Sigmoid colon (tissue), 4 donors: ENCODE results near the gene PSMB7.

Experiments used
- CTCF ChIP-seq, 4 experiments: fragments of 450-650 bp in 3 of 4; fragments of 200-600 bp in 1 of 4; IDR thresholded peaks; one replicate each; pipeline ENCODE4 v1.5.1; 2016 to 2019; ENCODE audit warnings: antibody characterized with exemption in 4 of 4, mild to moderate bottlenecking in 3 of 4, moderate library complexity in 2 of 4
- EP300 ChIP-seq, 4 donors: sonication (generic); formaldehyde crosslinking; IDR thresholded peaks; one replicate each; pipeline ENCODE4 v1.6.1; 2017; ENCODE audit warnings: antibody characterized with exemption in 4 of 4
- POLR2A ChIP-seq, 2 donors: fragments of 450-650 bp; IDR thresholded peaks; one replicate each; pipeline ENCODE4 v1.6.1; 2016; ENCODE audit warnings: antibody characterized with exemption in 2 of 2, mild to moderate bottlenecking in 2 of 2, moderate library complexity in 2 of 2
- POLR2AphosphoS5 ChIP-seq, 4 donors: sonication (generic); formaldehyde crosslinking; IDR thresholded peaks; one replicate each; pipeline ENCODE4 v1.6.1; 2017; ENCODE audit warnings: antibody characterized with exemption in 4 of 4

GRCh38 chr9:124339603-124340146, 75.6 kb downstream of the PSMB7 start:
- TF ChIP-seq EP300 (IDR thresholded peaks at IDR 0.05) = no peak
- TF ChIP-seq CTCF (IDR thresholded peaks at IDR 0.05) = no peak
- no peak for TF ChIP-seq POLR2A (IDR thresholded peaks at IDR 0.05)
- TF ChIP-seq POLR2AphosphoS5 (IDR thresholded peaks at IDR 0.05) = no peak
